Muscle of arm (tissue), 12 donors: Measurements from ENCODE around the gene KLHDC4. TPM values are rescaled to one million over a fixed set of nuclear protein-coding genes. Genes with fewer than 3 reads are reported as not detected.

Experiments
- DNase-seq: peaks from one replicate; pipeline ENCODE4 v3.0.0-alpha.2; 2013
- polyA plus RNA-seq, 12 donors: library from polyadenylated mRNA; unstranded; fragments of 120-200 nt; gene quantifications; one replicate each; pipeline ENCODE4 v1.2.1, GENCODE V29; 2013; ENCODE audit not compliant: insufficient read length in 12 of 12

Gene KLHDC4
- polyA plus RNA-seq, 12 donors: 16.3 to 49.3 (median 26.4) TPM; not detected in 1

GRCh38 chr16:87662254-87663204, 103.3 kb downstream of the KLHDC4 start:
- DNase-seq: no peak

- DNase-seq: peak; percentile 59
Observed at GRCh38 chr16:87661561-87661960, 104.2 kb downstream of the KLHDC4 start.

GRCh38 chr16:87658564-87659225, 107.1 kb downstream of the KLHDC4 start:
- DNase-seq: no peak

Other genes with a start within 250 kb of the KLHDC4 start
- 1 to 10 TPM in 2 of 12 donors, under 1 TPM in 8, not detected in 2; 0.26 to 3.1 (median 0.44) TPM for gene JPH3, start 163.5 kb downstream of the KLHDC4 start, polyA plus RNA-seq
- 10 to 100 TPM in 4 of 12 donors, 1 to 10 TPM in 7, not detected in 1; 5.7 to 11.8 (median 8.0) TPM for gene SLC7A5, start 103.5 kb upstream of the KLHDC4 start, polyA plus RNA-seq
- gene CA5A, start 170.5 kb upstream of the KLHDC4 start, polyA plus RNA-seq: under 1 TPM in 10 of 12 donors, not detected in 2; 0.03 to 0.45 (median 0.09) TPM
- 10 to 100 TPM in 11 of 12 donors, not detected in 1; 11.5 to 33.2 (median 13.3) TPM for gene BANP, start 185.4 kb upstream of the KLHDC4 start, polyA plus RNA-seq